GM21447 (cell line): Measurements from ENCODE around the gene NR6A1.

ENCODE experiments used
- ATAC-seq: cut with Tn5 transposase; IDR thresholded peaks from one replicate; pipeline ENCODE4 v1.9.1; 2021; ENCODE audit not compliant: unreplicated experiment

Gene NR6A1

DNA sequence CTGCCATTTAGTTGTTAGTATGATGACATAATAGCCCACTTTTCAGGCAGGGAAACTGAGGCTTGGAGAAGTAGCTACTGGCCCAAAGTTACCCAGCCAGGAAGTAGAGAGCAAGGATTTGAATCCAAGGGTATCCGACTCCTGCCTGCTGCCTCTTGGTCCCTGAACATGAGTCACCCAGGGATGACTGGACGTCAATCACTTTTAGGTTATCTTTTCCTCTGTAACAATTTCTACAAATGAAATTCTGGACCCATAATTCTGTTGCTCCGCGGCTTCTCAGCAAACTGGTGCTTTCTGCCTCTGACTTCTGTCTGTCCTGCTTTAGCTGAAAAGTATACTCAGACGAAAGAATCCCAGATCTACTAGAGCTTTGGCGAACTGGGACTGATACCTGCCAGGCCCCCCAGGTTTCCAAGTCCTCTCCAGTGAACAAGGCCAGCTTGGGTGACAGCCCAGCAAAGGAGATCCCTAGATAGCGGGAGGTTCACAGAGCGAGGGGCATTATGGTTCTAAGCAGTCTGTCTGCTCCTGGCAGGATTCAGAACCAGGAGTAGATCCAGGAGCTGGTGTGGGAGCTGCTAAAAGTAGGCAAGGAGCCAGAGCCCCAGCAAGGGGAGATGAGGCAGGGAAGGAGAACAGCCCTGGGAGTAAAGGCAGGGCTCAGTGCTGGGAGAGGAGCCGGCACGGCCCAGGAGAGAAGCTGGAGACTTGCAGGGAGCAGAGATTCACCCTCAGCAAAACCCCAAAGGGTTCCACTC is 26.4 kb upstream of the NR6A1 start:
- ATAC-seq, result no peak

DNA sequence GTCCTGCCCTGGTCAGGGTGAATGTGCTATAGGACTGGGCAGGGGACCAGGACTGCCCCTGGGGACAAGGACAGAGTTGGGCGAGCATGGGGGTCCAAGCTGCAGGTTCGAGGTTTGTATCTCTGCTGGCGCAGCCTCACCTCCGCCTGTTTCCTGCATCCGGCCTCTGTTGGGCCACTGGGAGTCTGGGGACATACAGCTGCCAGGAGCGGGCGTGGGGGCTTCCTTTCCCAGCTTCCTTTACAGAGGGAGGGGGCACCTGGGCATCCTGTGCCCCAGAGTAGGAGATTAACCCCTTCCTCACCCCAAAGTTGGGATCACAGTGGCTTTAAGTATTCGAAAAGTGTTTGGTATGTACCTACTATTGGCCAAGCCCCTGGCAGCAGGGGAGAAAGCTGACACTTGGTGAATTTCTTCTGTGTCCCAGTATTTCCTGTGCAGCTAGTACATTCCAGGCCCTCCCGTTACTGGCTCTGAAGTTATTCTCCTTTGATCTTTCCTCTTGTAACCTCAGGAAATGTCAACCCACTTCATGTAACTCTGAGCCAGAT is 24.8 kb upstream of the NR6A1 start:
- no peak for ATAC-seq

DNA sequence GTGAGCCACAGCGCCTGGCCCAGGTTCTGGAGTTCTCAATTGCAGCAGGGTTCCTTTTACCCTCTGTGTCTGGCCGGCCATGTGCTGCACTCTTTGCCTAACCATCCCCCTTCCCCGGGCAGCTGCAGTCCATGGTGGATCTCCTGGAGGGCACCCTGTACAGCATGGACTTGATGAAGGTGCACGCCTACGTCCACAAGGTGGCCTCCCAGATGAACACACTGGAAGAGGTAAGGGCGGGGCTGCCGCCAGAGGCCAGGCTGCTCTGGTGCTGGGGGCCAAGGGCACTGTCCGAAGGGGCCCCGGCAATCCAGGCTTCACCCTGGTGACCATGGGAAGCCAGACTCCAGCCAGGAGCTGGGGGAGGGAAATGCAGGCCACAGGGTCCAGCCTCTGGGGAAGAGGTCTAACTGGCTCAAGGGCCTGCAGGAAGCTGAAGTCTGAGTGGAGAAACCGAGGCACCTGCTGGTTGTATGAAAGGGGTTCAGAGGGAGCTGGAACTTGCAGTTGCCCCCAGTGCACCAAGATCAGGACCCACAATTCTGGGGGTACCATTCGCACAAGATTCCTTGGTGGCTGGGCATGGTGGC is 23.9 kb upstream of the NR6A1 start:
- no peak for ATAC-seq

DNA sequence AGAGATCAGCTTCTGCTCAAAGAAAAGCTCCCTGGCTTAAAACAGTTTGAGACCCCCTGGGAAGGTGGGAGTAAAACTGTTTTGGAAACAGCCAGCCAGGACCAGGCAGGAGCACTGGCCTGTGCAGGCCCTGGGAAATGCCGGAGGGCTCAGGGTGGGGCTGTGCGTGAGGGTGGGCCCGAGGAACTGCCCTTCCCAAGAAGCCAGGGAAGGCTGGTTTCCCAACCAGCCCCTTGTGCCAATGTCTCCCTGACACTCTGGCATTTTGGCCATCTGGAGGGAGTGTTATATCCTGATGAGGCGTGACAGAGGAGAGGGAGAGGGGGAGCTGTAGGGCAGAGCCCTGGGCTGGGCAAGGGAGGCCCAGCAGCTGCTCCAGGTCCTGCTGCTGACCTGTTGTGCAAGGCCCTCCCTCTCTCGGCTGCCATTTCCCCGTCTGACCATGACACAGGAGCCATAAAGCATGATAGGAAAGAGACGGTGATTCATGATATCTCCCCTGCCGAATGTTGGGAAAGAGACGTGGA is 22.0 kb upstream of the NR6A1 start:
- no peak for ATAC-seq

DNA sequence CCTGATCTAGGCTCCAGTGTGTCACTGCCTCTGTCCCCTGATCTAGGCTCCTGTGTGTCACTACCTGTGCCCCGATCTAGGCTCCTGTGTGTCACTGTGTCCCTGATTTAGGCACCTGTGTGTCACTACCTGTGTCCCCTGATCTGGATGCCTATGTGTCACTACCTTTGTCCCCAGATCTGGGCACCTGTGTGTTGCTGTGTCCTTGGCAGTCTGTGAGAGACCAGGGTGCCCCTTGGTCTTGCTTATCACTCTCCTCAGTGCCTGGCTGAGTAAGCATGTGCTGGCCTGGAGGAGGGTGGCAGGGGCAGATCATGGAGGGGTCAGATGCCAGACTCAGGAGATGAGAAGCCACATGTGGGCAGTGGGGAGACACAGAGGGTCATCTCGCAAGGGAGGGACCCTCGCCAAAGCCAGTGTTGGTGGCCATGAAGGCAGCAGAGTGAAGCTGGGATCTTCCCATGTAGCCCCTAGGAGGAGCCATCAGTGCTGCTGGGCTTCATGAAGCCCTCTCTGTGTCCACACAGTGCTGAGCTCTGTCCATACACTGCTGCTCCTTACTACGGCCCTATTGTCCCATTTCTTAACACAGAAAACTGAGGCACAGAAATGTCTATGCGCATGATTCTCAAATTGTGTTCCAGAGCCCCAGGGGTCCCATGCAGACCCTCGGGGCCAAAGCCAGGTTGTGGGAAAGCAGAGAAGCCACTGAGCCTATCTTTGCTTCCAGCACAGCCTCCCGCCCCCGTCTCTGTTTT is 21.3 kb upstream of the NR6A1 start:
- no peak for ATAC-seq

DNA sequence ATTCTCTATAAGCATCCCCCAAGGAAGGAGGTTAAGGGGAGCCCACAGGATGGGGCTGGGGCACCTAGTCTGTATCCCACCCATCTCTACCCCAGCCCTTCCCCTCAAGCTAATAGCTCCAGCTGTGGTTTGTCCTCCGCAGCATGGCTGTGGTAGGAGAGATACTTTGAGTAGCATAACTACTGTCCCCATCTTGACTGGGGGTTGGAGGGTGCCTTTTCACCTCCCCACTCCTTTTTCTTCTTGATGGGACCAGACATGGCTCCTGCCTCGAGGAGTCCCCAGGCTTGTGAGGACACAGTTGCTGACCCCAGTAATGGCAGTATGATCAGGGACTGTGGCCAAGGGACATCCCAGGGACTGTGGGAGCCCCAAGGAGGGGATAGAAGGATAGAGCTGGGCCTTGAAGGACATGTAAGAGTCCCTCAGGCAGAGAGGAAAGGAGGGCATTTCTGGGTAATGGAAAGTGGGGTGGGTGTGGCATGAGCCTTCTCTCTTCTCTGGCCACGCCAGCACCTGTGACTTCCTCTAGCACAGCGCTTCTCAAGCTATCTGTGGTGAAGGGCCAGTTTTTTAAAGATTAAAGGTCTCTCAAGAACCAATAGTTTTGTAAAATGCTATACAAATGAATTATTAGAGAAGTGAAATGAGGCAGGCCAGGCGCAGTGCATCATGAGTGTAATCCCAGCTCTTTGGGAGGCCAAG is 19.8 kb upstream of the NR6A1 start:
- ATAC-seq, result no peak

DNA sequence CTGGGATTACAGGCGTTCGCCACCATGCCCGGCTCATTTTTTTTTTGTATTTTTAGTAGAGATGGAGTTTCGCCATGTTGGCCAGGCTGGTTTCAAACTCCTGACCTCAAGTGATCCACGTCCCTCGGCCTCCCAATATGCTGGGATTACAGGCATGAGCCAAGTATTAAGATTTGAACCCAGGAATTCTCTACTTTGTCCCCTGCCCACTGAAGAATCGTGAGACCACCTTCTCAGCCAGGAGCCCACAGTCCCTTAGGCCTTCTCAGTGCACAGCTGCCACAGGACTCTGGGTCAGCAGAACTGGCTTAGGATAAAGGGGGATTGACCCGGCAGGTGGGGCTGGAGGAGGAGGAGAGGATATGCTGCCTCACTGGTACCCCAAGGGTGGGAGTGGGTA is 19.2 kb upstream of the NR6A1 start:
- ATAC-seq, result no peak

DNA sequence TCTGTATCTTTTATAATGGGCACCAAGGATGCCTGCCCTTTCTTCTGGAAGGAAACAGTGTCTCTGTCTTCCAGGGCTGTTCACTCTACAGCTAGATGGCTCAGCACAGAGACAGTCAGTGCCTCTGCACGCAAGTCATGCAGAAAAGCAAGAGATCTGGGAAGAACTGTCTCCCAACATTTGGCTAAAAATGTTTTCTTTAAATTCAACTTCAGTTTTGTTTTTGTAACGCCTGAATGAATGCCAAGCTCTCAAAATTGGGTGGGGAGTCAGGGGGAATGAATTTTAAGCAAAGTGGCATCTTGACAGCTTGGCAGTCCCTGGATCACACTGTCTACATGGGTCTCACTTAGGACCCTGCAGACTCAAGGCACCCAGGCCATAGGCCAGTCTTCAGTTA is 18.4 kb upstream of the NR6A1 start:
- no peak for ATAC-seq

DNA sequence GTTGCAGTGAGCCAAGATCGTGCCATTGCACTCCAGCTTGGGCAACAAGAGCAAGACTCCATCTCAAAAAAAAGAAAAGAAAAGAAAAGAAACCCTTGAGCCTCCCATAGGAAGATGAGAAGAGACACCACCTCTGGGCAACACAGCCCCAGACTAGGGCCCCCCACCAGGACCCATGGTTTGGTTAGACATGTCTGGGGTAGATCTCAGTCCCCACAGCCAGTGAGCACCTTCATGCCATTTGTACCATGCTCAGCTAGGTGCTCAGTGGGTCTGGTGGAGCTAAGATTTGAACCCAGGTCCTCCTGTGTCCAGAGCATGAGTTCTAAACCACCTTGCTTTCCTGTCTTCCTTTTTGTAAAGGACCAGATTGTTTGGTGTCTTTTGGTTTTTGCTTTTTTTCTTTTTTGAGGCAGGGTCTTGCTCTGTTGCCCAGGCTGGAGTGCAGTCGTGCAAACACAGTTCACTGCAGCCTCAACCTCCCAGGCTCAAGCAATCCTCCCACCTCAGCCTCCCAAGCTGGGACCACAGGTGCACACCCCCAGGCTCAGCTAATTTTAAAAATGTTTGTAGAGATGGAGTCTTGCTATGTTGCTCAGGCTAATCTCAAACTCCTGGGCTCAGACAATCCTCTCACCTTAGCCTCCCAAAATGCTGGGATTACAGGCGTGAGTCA is 17.6 kb upstream of the NR6A1 start:
- ATAC-seq, result no peak

DNA sequence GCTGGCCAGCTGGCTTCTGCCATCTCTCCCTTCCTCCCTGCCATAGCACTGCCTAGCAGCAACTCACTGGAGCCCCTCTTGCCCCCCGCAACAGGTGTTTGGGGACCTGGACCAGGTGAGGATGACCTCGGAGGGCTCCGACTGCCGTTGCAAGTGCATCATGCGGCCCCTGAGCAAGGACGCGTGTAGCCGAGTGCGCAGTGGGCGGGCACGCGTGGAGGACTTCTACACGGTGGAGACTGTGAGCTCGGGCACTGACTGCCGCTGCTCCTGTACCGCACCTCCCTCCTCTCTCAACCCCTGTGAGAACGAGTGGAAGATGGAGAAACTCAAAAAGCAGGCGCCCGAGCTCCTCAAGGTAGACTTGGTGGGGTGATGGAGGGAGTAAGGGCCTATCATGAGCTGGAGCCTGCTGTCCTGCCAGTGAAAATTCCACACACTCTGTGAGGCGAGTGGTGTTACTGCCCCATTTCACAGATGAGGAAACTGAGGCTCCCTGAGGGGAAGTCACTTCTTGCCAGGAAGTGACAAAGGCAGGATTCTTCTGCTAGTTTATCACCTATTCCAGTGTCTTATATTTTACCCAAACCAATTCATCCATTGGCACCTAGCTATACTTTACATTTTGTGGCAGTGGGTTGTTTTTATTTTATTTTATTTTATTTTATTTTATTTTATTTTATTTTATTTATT is 15.9 kb upstream of the NR6A1 start:
- no peak for ATAC-seq

DNA sequence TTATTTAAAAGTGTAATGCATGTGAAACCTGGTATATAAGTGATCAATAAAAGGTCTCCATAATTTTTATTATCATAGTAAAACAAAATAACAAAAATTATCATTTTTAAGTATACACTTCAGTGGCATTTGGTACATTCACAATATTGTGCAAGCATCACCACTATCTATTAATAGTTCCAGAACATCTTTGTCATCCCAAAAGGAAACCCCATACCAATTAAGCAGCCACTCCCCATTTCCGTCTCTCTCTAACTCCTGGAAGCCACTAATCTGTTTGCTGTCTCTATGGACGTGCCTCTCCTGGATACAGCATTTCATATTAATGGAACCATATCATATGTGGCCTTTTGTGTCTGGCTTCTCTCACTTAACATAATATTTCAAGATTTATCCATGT is 13.4 kb upstream of the NR6A1 start:
- ATAC-seq, result no peak

DNA sequence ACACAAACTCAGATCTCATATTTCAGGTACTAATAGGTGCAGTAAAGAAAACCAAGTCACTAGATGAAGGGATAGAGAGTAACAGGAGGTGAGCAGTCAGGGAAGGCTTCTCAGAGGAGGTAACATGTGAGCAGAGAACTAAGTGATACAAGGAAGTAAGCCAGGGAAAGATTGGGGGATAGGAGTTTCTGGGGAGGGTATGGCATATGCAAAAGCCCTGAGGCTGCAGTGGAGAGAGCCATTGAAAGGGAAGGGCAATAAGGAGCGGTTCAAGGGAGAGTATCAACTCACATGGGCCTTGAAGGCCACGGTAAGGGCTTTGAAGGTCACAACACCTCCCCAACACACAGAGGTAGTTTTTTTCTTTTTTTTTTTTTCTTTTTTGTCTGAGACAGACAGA is 12.7 kb upstream of the NR6A1 start:
- ATAC-seq, result no peak

DNA sequence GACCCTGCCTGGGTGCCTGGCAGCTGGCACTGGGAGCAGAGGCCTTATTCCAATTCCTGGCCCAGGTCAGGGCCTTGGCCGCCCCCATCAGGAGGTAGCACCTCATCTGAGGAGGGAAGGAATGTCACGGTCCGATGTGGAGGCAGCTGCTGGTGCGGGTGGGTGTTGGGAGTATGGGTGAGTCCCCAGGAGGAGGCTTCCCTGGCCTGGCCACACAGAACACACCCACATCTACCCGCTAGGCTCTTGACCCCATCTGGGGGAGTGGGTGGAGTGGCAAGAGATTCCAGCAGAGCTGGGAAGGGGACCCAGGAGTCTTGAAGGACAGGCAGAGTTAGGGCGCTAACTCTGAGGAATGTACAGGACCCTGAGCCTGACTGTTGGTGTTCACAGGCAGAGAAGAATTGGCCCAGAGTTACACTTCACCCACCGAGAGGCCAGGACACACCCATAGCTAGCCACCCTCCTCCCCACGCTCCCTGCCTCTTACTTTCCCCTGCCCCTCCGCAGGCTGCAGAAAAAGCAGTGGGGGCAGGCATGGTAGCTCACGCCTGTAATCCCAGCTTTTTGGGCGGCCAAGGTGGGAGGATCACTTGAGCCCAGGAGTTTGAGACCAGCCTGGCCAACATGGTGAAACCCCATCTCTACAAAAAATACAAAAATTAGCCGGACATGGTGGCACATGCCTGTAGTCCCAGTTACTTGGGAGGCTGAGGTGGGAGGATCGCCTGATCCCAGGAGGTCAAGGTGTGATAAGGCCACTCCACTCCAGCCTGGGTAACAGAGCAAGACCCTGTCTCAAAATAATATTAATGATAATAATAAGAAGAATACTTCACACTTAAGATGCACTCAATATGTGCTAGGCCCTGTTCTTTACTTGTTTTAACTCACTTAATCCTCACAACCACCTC is 11.8 kb upstream of the NR6A1 start:
- ATAC-seq, result no peak

DNA sequence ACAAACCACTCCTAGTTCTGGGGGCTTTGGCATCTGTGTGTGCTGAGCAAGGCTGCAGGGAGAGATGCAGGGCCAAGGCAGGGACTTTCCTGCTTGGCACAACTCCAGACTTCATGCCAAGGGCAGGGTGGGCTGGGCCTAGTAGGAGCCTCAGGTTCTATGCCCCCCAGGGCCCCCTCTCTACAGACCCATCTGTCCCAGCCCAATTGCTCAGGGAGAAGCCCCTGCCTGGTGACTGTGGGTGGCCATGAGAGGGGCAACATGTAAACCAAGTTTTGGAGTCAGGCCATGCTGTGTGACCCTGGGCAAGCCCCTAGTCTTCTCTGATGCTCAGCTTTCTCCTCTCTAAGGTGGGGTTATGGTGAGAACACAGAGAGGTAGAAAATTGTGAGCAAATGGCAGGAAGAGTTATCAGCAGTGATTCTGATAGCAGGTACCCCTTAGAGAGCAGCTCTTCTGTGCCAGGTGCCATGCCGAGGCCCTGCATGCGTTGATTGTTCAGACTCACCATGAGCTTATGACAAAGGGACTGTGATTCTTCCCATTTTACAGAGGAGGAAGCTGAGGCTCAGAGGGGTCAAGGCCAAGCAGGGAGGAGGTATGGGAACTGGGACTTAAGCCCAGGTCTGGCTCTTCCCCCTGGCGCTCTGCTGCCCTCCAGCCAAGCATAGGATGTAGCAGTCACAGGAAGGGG is 11.0 kb upstream of the NR6A1 start:
- no peak for ATAC-seq

DNA sequence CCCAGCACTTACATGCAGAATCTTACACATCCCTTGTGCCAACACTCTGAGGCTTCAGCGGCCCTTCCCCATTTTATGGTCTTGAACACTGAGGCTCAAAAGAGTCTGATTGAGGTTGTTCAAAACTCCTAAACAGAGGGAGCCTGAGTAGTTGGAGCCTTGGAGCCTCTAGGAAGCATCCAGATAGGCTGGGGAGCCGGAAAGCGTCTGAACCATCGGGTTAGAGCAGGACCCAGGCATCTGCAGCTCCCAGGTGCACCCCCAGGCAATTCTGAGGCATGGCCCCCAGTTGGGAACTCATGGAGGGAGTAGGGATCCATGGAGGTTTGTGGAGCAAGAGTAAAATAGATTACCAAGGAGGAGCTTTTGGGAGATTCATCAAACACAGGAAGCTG is 9.6 kb upstream of the NR6A1 start:
- ATAC-seq, result no peak

DNA sequence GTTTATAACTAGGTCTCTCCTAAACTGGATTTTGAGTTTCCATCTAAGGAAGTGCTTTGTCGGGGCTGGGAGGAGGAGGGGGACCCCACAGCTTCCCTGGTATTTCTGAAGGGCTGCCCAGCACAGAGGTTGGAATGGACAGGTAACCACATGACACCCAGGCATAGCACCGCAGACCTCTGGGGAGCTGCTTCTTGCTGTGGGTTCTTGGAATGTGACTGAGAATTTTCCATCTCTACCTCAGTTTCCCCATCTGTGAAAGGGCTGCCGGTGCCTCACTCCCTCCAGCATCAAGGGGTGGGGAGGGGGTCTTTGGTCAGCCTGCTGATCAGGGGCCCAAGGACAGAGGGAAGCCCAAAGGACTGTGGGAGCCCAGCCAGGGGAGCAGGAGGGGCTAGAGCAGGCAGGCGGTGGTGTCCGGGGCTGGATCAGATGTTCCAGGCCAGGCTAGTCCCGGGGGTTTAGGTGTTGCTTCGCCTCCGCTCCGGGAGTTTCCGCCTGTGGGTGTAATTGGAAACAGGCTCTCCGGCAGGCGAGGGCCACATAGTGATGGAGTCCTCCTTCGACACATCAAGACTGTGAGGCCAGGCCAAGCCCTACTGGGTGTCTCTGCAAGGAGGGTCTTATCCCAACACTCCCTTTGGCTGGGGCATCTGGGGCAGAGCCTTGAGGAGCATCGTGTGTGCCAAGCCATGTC is 9.1 kb upstream of the NR6A1 start:
- ATAC-seq, result no peak

DNA sequence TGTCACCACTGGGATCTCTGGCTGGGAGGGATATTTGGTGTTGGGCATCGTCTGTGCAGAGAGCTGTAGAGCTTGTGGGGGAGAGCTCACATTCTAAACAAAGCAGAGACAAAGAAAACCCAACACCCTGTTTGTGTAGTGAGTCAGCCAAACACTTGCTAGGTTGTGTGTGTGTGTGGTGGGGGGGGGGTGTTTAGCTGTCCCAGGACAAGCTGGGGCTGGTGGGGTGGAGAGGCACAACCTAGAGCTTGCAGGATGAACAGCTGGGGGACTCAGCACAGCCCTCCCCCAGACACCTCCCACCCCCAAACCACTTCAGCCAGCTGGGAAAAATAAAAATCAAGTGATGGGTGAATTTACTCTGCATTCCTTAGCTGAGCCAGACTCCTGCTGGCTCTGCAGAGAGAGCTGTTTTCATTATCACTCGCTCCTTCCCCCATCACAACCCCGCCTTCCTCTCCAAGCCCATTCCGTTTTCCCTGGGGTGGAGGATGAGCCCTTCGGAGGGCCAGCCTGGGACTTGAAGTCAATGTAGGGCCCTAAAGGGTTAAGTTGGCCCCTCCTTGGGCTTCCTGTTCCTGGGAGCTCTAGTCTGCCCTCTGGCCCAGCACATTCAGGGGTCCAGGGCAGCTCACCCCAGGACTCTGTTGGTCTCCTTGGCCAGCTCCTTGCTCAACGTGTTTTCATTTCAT is 8.4 kb upstream of the NR6A1 start:
- ATAC-seq, result no peak
